IPS-18c (cell line): ENCODE data around the gene CCDC87.
A peak's percentile ranks its signal among the peaks of the same experiment; 100 is the strongest.
"Not testable (repeated sequence)": the region's sequence is repeated elsewhere in the genome, so short reads cannot be mapped to it uniquely, and the experiment has no call there.

Experiments
- H3K4me3 ChIP-seq: 2 replicates; pipeline ENCODE4 v1.7.0; 2013; ENCODE audit warnings: low read depth, mild to moderate bottlenecking, low read length, moderate library complexity; ENCODE audit not compliant: insufficient read depth
- H3K9me3 ChIP-seq: one replicate; pipeline ENCODE4 v1.6.1; 2013; ENCODE audit warnings: mild to moderate bottlenecking, low read length, moderate library complexity; ENCODE audit not compliant: control insufficient read depth, insufficient read depth

Gene CCDC87

DNA sequence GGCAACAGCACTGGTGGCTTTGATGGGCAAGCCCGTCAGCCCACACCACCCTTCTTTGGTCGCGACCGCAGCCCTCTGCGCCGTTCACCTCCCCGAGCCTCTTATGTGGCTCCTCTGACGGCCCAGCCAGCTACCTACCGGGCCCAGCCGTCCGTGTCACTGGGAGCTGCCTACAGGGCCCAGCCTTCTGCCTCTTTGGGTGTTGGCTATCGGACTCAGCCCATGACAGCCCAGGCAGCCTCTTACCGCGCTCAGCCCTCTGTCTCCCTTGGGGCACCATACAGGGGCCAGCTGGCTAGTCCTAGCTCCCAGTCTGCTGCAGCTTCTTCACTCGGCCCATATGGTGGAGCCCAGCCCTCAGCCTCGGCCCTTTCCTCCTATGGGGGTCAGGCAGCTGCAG is 31.6 kb upstream of the CCDC87 start:
- no peaks in the 10 kb centered on the region for H3K9me3 ChIP-seq
- no peak overlapping the region for H3K4me3 ChIP-seq

GRCh38 chr11:66619080-66619554 is 26.3 kb upstream of the CCDC87 start:
- Histone ChIP-seq H3K9me3 (no peaks in the 10 kb centered on the region), H3K4me3 (no peak overlapping the region)

DNA sequence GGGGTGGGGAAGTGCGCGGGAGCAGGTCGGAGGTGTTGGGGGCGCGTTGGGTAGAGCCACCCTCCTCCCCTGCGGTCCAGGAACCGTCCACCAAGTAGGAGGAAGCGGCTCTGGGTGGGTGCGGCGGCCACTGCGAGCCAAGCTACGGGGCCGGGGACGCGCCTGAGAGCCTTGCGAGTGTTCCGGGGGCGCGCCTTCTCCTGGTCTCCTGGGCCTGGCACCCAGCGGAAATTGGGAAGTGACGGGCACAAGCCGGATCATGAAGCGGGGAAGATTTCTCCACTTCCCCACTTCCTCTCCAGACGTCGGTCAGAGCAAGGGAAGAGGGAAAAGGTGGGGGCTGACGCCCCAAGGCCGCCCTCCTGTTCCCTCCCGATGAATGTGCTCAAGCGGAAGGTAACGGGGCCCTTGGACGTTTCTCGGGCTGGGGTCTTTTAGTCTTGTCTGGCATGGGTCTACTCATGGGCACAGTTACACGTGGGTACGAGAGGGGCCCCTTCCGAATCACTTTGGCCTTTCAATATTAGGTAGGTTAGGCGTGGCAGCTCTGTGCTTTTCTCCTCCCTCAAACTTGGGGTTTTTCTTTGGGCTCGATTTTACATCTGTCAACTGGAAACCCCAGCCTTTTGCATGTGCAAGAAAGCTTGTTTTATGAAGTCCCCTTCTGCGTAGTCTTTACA is 24.4 kb upstream of the CCDC87 start:
- Histone ChIP-seq H3K9me3 (no peaks in the 10 kb centered on the region), H3K4me3 (peak overlapping the region; percentile 100)

DNA sequence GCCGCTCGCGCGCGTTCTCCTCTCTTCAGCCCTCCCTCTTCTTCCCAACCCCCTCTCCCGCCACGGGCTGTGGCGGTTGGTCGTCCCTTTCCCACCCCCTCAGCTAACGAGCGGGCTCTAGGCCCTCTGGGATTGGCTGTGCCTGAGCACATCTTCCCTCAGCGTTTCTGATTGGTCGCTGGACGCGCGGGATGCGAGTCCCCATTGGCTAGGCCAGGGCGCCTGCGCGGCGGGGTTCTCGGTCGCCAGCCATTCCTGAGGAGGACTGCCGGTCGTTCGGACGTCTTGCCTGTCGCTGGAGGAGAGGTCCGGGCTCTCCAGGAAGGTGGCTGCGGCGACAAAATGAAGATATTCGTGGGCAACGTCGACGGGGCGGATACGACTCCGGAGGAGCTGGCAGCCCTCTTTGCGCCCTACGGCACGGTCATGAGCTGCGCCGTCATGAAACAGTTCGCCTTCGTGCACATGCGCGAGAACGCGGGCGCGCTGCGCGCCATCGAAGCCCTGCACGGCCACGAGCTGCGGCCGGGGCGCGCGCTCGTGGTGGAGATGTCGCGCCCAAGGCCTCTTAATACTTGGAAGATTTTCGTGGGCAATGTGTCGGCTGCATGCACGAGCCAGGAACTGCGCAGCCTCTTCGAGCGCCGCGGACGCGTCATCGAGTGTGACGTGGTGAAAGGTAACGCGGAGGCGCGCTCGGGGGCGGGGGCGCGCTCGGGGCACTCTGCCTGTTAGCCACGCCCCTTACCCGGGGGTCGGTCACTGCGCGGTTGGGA is 23.7 kb upstream of the CCDC87 start, which contains the start of gene RBM14:
Gene RBM14 (plus strand): TSS at position 252 of the 776 bp plus-strand sequence. CDS start 91 bp downstream, at position 343.
- peak within 1 kb of the TSS; percentile 100 for H3K4me3 ChIP-seq
- no peaks in the 10 kb centered on the region for H3K9me3 ChIP-seq

DNA sequence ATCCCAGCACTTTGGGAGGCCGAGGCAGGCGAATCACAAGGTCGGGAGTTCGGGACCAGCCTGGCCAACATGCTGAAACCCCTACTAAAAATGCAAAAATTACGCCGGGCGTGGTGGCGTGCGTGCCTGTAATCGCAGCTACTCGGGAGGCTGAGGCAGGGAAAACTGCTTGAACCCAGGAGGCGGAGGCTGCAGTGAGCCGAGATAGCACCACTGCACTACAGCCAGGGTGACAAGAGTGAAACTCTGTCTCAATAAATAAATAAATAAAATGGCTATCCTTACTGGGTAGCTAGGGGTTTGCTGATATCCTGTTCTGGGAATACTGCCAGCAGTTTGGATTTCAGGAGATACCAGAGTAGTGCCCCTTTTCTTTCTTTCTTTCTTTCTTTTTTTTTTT is 21.2 kb upstream of the CCDC87 start:
- H3K4me3 ChIP-seq = no peak overlapping the region
- no peaks in the 10 kb centered on the region for H3K9me3 ChIP-seq

DNA sequence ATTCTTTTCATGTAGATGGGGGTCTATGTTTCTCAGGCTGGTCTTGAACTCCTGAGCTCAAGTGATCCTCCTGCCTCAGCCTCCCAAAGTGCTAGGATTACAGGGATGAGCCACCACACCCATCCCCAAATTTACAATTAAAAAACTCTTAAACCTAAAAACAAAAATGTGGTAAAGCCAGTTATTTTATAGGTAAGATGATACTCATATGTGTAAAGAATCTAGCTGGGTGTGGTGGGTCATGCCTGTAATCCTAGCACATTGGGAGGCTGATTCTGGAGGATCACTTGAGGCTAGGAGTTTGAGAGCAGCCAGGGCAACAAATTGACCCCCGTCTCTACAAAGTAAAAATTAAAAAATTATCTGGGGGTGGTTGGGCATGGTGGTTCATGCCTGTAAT is 19.6 kb upstream of the CCDC87 start:
- no peaks in the 10 kb centered on the region for H3K9me3 ChIP-seq
- H3K4me3 ChIP-seq = no peak overlapping the region

- H3K9me3 ChIP-seq = no peaks in the 10 kb centered on the region
- no peak overlapping the region for H3K4me3 ChIP-seq
These were observed 17.1 kb upstream of the CCDC87 start for GRCh38 chr11:66609721-66610617.

GRCh38 chr11:66607126-66607834 is 14.4 kb upstream of the CCDC87 start:
- H3K9me3 ChIP-seq = no peaks in the 10 kb centered on the region
- H3K4me3 ChIP-seq = no peak overlapping the region

DNA sequence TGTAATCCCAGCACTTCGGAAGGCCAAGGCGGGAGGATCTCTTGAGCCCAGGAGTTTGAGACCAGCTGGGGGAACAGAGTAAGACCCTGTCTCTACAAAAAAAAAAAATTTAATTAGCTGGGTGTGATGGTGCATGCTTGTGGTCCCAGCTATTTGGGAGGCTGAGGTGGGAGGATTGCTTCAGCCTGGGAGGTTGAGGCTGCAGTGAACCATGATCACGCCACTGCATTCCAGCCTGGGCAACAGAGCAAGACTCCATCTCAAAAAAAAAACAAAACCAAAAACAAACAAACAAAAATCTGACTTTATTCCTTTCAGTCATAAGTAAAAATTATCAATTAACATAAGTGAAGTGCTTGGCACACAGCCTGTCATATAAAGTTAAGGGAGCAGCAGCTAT is 13.7 kb upstream of the CCDC87 start:
- not testable (repeated sequence) for H3K4me3 ChIP-seq

DNA sequence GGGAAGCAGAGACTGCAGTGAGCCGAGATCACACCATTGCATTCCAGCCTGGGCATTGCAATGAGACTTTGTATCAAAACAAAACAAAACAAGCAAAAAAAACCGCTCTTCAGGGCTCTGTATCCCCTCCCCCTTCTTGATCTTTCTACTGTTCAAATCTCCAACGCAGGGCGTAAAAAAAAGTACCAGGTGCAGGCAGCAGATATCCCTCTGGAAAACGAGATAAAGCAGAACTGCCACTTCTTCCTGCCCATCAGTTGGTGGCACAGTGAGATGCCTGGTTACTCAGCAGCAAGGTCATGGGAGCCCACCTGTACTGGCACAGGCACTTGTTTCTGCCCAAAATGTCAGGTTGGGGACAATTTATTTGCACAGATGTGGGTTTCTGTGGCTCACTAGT is 11.3 kb upstream of the CCDC87 start:
- no peak overlapping the region for H3K4me3 ChIP-seq
- no peaks in the 10 kb centered on the region for H3K9me3 ChIP-seq

More for the DNA sequence above, 13.7 kb upstream of the CCDC87 start:
- H3K9me3 ChIP-seq = not testable (repeated sequence)

- Histone ChIP-seq H3K4me3 (no peak overlapping the region), H3K9me3 (no peaks in the 10 kb centered on the region)
These were observed 10.2 kb upstream of the CCDC87 start for GRCh38 chr11:66603072-66603471.

DNA sequence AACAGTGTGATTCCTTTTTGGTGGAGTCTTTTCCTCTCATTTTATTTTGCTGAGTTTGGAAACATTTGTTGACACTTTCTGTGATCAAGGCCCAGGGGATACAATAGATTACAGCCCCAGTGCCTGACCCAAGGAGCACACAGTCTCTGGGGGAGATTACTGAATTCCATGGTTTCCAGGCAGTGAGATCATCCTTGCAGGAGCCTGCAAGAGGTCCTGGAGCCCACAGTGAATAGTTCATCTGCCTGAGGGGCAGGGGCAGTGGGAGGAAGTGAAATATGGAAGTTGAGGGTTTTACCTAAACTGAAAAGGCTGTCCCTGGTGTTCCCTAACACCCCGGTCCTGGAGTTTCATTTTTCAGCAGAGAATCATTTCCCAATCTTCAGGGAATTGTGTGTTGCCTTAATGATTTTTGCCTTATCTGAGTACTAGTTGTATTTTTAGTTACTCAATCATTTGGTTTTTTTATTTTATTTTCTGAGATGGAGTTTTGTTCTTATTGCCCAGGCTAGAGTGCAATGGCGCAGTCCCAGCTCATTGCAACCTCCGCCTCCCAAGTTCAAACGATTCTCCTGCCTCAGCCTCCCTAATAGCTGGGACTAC is 7.9 kb upstream of the CCDC87 start:
- no peaks in the 10 kb centered on the region for H3K9me3 ChIP-seq
- no peak overlapping the region for H3K4me3 ChIP-seq

DNA sequence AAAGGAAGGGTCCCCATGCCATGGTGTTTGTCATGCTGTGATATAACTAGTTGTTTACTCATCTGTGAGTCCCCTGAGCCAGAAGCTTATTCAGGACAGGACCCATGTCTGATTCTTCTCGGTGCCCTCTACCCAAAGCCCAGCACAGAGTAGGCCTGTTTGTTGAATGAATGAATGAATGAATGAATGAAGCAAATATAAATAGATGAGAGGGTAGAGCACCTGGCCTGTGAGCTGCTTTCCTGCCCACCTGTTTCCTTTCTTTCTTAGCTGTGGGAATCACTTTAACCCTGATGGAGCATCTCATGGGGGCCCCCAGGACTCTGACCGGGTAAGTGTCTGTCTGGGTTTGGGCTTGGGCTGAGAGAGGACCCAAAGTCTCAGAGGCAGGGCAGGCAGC is 7.4 kb upstream of the CCDC87 start:
- Histone ChIP-seq H3K4me3 (no peak overlapping the region), H3K9me3 (no peaks in the 10 kb centered on the region)

DNA sequence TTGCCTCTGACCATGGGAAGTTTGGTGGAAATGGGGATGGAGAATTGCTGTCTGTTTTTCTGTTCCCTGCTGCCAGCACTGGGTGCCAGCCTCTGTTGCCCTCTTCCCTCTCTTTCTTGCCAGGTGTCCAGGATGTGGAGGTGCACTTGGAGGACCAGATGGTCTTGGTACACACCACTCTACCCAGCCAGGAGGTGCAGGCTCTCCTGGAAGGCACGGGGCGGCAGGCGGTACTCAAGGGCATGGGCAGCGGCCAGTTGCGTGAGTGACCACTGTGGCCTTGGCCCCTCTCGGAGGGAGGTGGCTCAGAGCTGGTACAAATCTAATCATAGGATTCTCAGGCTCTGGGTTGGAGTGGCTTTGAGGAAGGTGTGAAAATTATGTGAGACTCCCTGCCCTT is 6.1 kb upstream of the CCDC87 start:
- H3K9me3 ChIP-seq = no peaks in the 10 kb centered on the region
- H3K4me3 ChIP-seq = no peak overlapping the region

DNA sequence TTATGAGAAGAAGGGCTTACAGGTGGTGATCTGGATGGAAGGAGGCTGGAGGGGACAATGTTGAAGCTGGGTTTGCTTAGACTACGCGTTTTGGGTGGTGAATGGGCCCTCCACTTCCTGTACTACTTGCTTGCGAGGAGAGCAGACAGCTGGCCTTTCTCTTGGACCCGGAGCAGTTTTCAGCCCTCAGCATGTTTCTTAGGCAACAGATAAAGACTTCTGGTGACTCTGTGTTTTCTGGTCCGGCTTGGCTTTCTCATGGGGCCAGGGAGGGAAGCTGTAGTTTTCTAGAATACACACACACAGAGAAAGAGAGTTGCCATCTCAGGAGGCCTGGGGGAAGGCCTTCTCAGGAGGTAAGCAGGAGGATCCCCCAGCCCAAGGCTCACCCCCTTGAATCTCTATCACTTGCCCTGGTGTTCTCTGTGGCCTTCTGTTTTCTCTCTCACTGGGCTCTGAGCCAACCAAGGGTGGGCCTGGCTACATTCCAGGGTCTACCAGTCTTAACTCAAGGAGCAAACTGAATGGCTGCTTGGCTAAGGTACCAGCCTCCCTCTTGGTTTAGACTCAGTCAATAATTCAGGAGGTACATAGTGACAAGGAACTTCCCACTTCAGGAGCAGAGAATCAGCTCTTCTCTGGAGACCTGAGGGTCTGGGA is 2.5 kb upstream of the CCDC87 start:
- Histone ChIP-seq H3K9me3 (peaks cover 4% of the 10 kb centered on the region), H3K4me3 (no peak overlapping the region)

DNA sequence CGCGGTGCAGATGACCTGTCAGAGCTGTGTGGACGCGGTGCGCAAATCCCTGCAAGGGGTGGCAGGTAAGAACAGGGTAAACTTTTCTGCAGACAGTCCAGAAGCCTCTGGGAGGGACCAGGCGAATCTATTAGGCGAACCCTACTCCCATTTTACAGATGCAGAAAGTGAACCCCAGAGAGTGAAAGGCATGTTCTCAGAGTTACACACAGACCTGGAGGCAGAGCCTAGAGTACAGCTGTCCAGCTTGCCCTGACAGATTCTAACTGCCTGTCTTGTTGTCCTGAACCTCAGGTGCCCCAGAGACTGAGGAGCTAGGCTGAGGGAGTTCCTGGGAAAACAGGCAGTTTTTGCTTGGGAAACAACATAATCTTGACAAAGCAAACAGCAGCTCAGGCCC is 787 bp upstream of the CCDC87 start:
- peaks cover 4% of the 10 kb centered on the region for H3K9me3 ChIP-seq
- H3K4me3 ChIP-seq = peak overlapping the region; percentile 56
